Glutamatergic neuron (in vitro differentiated cells): ENCODE results near the gene TMEM120B. TPM values are rescaled to one million over a fixed set of nuclear protein-coding genes. Genes with fewer than 3 reads are reported as not detected.

Experiments
- DNase-seq: peaks from one replicate; pipeline ENCODE4 v3.0.0; 2022
- H3K27ac Mint-ChIP-seq: one replicate; pipeline ENCODE4 v1.8.0; 2020; ENCODE audit warnings: mild to moderate bottlenecking, mixed read lengths, inconsistent platforms; ENCODE audit not compliant: unreplicated experiment
- H3K27me3 Mint-ChIP-seq: one replicate; pipeline ENCODE4 v1.8.0; 2020; ENCODE audit warnings: mild to moderate bottlenecking, moderate library complexity, mixed read lengths, inconsistent platforms; ENCODE audit not compliant: unreplicated experiment
- H3K36me3 Mint-ChIP-seq: one replicate; pipeline ENCODE4 v1.8.0; 2020; ENCODE audit warnings: mild to moderate bottlenecking, mixed read lengths, inconsistent platforms; ENCODE audit not compliant: unreplicated experiment
- H3K4me1 Mint-ChIP-seq: one replicate; pipeline ENCODE4 v1.8.0; 2020; ENCODE audit warnings: mild to moderate bottlenecking, low read depth, mixed read lengths, inconsistent platforms; ENCODE audit not compliant: unreplicated experiment
- H3K4me3 Mint-ChIP-seq: one replicate; pipeline ENCODE4 v1.8.0; 2020; ENCODE audit warnings: mild to moderate bottlenecking, mixed read lengths, inconsistent platforms; ENCODE audit not compliant: unreplicated experiment
- H3K9me3 Mint-ChIP-seq: one replicate; pipeline ENCODE4 v1.8.0; 2020; ENCODE audit warnings: mild to moderate bottlenecking, moderate library complexity, mixed read lengths, inconsistent platforms; ENCODE audit not compliant: unreplicated experiment
- CTCF ChIP-seq: fragments of 200-600 bp; sonication (generic); IDR thresholded peaks from one replicate; pipeline ENCODE4 v1.5.0; 2021; ENCODE audit not compliant: partially characterized antibody, unreplicated experiment
- total RNA-seq: library from RNA; stranded (reverse); fragmentation: NEBNext Ultra II Directional; extraction: Animal tissue kit (Norgen Biotek cat#: 25700); gene quantifications from one replicate; pipeline ENCODE4 v1.2.1, GENCODE V29; 2021; ENCODE audit not compliant: unreplicated experiment

The TMEM120B gene
- total RNA-seq, 1 donor from 2014 or later = 205 TPM

- Mint-ChIP-seq H3K4me3 (peak overlapping the region; percentile 85), H3K36me3 (no peaks in the 10 kb centered on the region), H3K9me3 (peaks cover 30% of the 10 kb centered on the region), H3K27ac (peak overlapping the region; percentile 82), H3K4me1 (peaks cover 22% of the 10 kb centered on the region), H3K27me3 (peaks cover 34% of the 10 kb centered on the region)
- peak; percentile 94 for TF ChIP-seq CTCF
- DNase-seq = peak; percentile 92
These were observed 81.4 kb downstream of the TMEM120B start for GRCh38 chr12:121793838-121794533.

GRCh38 chr12:121794534-121795033 lies 82.0 kb downstream of the TMEM120B start:
- Mint-ChIP-seq H3K4me3 (peak overlapping the region; percentile 85), H3K4me1 (peaks cover 22% of the 10 kb centered on the region), H3K27ac (peak overlapping the region; percentile 82), H3K27me3 (peaks cover 39% of the 10 kb centered on the region), H3K36me3 (no peaks in the 10 kb centered on the region), H3K9me3 (peaks cover 35% of the 10 kb centered on the region)
- peak; percentile 44 for TF ChIP-seq CTCF
- no peak for DNase-seq

- Mint-ChIP-seq H3K9me3 (peaks cover 36% of the 10 kb centered on the region), H3K27ac (peak overlapping the region; percentile 36), H3K36me3 (no peaks in the 10 kb centered on the region), H3K4me3 (peak overlapping the region; percentile 85), H3K27me3 (peaks cover 38% of the 10 kb centered on the region), H3K4me1 (peaks cover 22% of the 10 kb centered on the region)
- TF ChIP-seq CTCF = peak; percentile 74
- DNase-seq = peak; percentile 91
These were observed 82.7 kb downstream of the TMEM120B start for GRCh38 chr12:121795034-121795968.

GRCh38 chr12:121796855-121797751 lies 84.6 kb downstream of the TMEM120B start:
- H3K27ac Mint-ChIP-seq = peak overlapping the region; percentile 98
- no peak for TF ChIP-seq CTCF
- H3K27me3 Mint-ChIP-seq = peaks cover 48% of the 10 kb centered on the region
- H3K4me3 Mint-ChIP-seq = peak overlapping the region; percentile 92
- peaks cover 7% of the 10 kb centered on the region for H3K36me3 Mint-ChIP-seq
- peaks cover 22% of the 10 kb centered on the region for H3K4me1 Mint-ChIP-seq
- peak; percentile 80 for DNase-seq
- H3K9me3 Mint-ChIP-seq = peaks cover 47% of the 10 kb centered on the region
